ENCODE measurements around the gene CNTNAP5. TPM values are rescaled to one million over a fixed set of nuclear protein-coding genes. Genes with fewer than 3 reads are reported as not detected.

The CNTNAP5 gene
- total RNA-seq, 1 experiment from 2014 or later = 0.48 TPM

DNA sequence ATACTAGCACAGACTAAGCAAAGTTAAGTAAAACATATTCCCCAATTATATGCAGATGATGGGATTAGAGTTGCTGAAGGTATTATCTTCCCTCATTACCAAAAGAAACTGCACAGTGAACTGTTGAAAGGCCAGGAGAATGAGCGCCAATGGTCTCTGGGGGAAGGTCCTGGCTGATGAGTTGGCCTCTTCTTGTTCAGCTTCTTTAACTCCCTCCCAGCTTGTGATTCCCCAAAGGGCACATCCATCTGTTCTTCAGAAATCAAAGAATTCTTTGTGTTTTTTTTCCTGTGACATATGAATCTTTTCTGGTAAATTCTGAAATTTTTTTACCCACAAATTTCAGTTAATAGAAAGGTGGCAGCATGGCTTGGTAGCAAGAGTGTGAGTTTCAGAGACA is 667.6 kb downstream of the CNTNAP5 start:
- Histone ChIP-seq H2BK12ac (ENCODE audit: insufficient read length, low read depth, low read length) (no peak overlapping the region), H4K5ac (ENCODE audit: insufficient read length, low read depth, low read length) (no peak overlapping the region), H3K79me1 (ENCODE audit: insufficient read depth, low read depth, low read length, poor library complexity, severe bottlenecking) (no peaks in the 10 kb centered on the region), H3K18ac (ENCODE audit: insufficient read length, low read depth, low read length) (no peak overlapping the region), H3K56ac (ENCODE audit: insufficient read length, low read depth, low read length) (no peak overlapping the region), H3K9ac (ENCODE audit: extremely low read depth, insufficient read length, low read length) (no peak overlapping the region), H3K27me3 (ENCODE audit: insufficient read depth, low read length) (no peaks in the 10 kb centered on the region), H2AFZ (ENCODE audit: low read length) (no peak overlapping the region), H4K8ac (replicated peaks; ENCODE audit: insufficient read length, low read depth, low read length) (no peak overlapping the region), H2AK5ac (ENCODE audit: insufficient read length, low read length) (no peak overlapping the region), H2BK120ac (ENCODE audit: low read depth, low read length, poor library complexity, severe bottlenecking) (no peak overlapping the region), H3K23me2 (ENCODE audit: insufficient read length, low read depth, low read length, poor library complexity, severe bottlenecking) (no peaks in the 10 kb centered on the region), H3K4me2 (ENCODE audit: insufficient read depth, insufficient read length, low read length) (no peak overlapping the region), H3K4ac (ENCODE audit: low read depth, low read length) (no peak overlapping the region), H3K4me1 (ENCODE audit: insufficient read depth, low read length) (no peaks in the 10 kb centered on the region), H4K91ac (ENCODE audit: insufficient read length, low read depth, low read length) (no peak overlapping the region), H3K27ac (ENCODE audit: insufficient read length, low read depth, low read length) (no peak overlapping the region), H3K79me2 (ENCODE audit: insufficient read depth, low read length) (no peaks in the 10 kb centered on the region; the same call in 1 of the 2 replicates), H3K23ac (ENCODE audit: insufficient read length, low read depth, low read length) (no peak overlapping the region), H4K20me1 (ENCODE audit: control insufficient read depth, insufficient read depth, insufficient read length) (no peaks in the 10 kb centered on the region), H2BK15ac (ENCODE audit: low read depth, low read length) (no peak overlapping the region), H2BK20ac (ENCODE audit: low read depth, low read length, poor library complexity, severe bottlenecking) (no peak overlapping the region), H3K9me3 (ENCODE audit: control insufficient read depth, low read depth, low read length) (no peaks in the 10 kb centered on the region), H3T11ph (ENCODE audit: low read length) (no peak overlapping the region), H3K14ac (ENCODE audit: insufficient read depth, low read length) (no peak overlapping the region), H2BK5ac (ENCODE audit: insufficient read length, low read length) (no peak overlapping the region)
- H3K36me3 Mint-ChIP-seq (ENCODE audit: insufficient read depth in 1 of 3, low read depth in 3 of 3) = peaks cover 2 to 8% (median 5%) of the 10 kb centered on the region in 3 experiments; a peak in 1 of 7 replicates
- whole genome bisulfite sequencing (ENCODE audit: extremely low coverage, insufficient read length, low lambda C conversion rate) = no CpG with 5 or more reads among the region's 1 CpG
- H3K9me3 Mint-ChIP-seq = peaks cover 7 to 14% of the 10 kb centered on the region in 2 experiments; a peak in 4 of 5 replicates
- no peak overlapping the region for H3K27ac Mint-ChIP-seq
- H3K27me3 Mint-ChIP-seq (ENCODE audit: low read depth) = no peaks in the 10 kb centered on the region
- H3K4me1 Mint-ChIP-seq = peaks cover 0 to 2% of the 10 kb centered on the region in 2 experiments; a peak in 1 of 4 replicates
- no peak overlapping the region for H3K4me3 Mint-ChIP-seq
- no peak for DNase-seq
- TF ChIP-seq, protein P1, sequence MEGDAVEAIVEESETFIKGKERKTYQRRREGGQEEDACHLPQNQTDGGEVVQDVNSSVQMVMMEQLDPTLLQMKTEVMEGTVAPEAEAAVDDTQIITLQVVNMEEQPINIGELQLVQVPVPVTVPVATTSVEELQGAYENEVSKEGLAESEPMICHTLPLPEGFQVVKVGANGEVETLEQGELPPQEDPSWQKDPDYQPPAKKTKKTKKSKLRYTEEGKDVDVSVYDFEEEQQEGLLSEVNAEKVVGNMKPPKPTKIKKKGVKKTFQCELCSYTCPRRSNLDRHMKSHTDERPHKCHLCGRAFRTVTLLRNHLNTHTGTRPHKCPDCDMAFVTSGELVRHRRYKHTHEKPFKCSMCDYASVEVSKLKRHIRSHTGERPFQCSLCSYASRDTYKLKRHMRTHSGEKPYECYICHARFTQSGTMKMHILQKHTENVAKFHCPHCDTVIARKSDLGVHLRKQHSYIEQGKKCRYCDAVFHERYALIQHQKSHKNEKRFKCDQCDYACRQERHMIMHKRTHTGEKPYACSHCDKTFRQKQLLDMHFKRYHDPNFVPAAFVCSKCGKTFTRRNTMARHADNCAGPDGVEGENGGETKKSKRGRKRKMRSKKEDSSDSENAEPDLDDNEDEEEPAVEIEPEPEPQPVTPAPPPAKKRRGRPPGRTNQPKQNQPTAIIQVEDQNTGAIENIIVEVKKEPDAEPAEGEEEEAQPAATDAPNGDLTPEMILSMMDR (conservative IDR thresholded peaks at IDR 0.05) = no peak
